ACC112 (cell line): ENCODE results near the gene MFSD11.

Source experiments
- H2AFZ ChIP-seq: fragments of 200-600 bp; sonication (generic); one replicate; pipeline ENCODE4 v1.6.0; 2017; ENCODE audit warnings: antibody characterized with exemption, low read length; ENCODE audit not compliant: unreplicated experiment
- H3K27ac ChIP-seq: fragments of 200-600 bp; sonication (generic); 2 replicates; pipeline ENCODE4 v1.5.1; 2014; ENCODE audit warnings: low read depth, mild to moderate bottlenecking, antibody characterized with exemption, low read length, moderate library complexity
- H3K27me3 ChIP-seq: fragments of 200-600 bp; sonication (generic); 2 replicates; pipeline ENCODE4 v1.6.1; 2014; ENCODE audit warnings: mild to moderate bottlenecking, antibody characterized with exemption, low read length, moderate library complexity, mixed read lengths; ENCODE audit not compliant: insufficient read depth
- H3K36me3 ChIP-seq: fragments of 200-600 bp; sonication (generic); 2 replicates; pipeline ENCODE4 v1.6.1; 2016; ENCODE audit warnings: mild to moderate bottlenecking, antibody characterized with exemption, low read length, moderate library complexity, mixed read lengths; ENCODE audit not compliant: insufficient read depth
- H3K4me1 ChIP-seq: fragments of 200-600 bp; sonication (generic); one replicate; pipeline ENCODE4 v1.6.1; 2016; ENCODE audit warnings: low read length, mixed read lengths; ENCODE audit not compliant: insufficient read depth, unreplicated experiment, control insufficient read depth
- H3K4me3 ChIP-seq: fragments of 200-600 bp; sonication (generic); 2 replicates; pipeline ENCODE4 v1.5.1; 2014; ENCODE audit warnings: mild to moderate bottlenecking, low read depth, low read length
- H3K79me2 ChIP-seq: fragments of 200-600 bp; sonication (generic); one replicate; pipeline ENCODE4 v1.6.0; 2016; ENCODE audit warnings: low read length; ENCODE audit not compliant: control insufficient read depth, unreplicated experiment, insufficient read depth

Gene MFSD11

DNA sequence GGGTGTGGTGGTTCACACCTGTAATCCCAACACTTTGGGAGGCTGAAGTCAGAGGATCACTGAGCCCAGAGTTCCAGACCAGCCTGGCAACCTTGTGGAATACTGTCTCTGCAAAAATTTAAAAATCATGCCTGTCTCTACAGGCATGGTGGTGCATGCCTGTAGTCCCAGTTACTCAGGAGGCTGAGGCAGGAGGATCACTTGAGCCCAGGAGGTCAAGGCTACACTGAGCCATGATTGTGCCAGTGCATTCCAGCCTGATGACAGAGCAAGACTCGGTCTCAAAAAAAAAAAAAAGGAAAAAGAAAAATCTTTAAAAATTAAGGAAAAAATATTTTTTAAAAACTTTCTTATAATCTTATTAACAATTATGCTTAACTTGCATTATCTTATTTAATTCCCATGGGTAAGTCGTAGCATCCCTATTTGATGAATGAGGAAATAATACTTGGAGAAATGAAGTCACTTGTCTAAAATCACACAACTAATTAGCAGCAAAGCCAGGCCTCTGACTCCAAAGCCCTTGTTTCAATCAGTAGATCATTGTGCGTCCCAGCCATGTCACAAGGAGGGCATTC lies 13.6 kb downstream of the MFSD11 start:
- H3K79me2 ChIP-seq, result no peaks in the 10 kb centered on the region

DNA sequence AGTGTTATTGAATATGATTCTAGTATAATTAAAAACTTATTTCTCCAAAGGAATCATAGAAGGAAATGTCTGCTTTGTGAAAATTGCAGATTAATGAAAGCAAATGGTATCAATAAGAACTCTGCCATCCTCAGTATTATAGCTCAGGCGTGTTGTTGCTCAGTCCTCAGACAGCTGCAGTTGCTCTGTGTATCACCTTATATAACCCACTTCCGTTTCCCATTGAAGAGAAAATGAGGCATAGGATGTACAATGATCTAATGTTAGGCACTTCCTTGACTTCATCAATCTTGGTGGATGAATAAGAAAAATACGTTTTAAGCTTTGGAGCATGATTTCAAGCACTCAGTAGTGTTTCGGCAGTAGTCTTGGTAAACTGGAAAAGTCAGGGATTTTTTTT lies 14.1 kb downstream of the MFSD11 start:
- Histone ChIP-seq H2AFZ (no peak overlapping the region), H3K27ac (no peak overlapping the region), H3K4me1 (no peaks in the 10 kb centered on the region), H3K79me2 (no peaks in the 10 kb centered on the region), H3K4me3 (no peak overlapping the region), H3K27me3 (no peaks in the 10 kb centered on the region), H3K36me3 (peaks cover 9% of the 10 kb centered on the region; the same call in 1 of the 2 replicates)

More for the DNA sequence above, 13.6 kb downstream of the MFSD11 start:
- no peak overlapping the region for H2AFZ ChIP-seq
- H3K36me3 ChIP-seq, result peaks cover 10% of the 10 kb centered on the region; the same call in 1 of the 2 replicates
- no peak overlapping the region for H3K4me3 ChIP-seq
- H3K27ac ChIP-seq, result no peak overlapping the region
- no peaks in the 10 kb centered on the region for H3K4me1 ChIP-seq
- H3K27me3 ChIP-seq, result no peaks in the 10 kb centered on the region

DNA sequence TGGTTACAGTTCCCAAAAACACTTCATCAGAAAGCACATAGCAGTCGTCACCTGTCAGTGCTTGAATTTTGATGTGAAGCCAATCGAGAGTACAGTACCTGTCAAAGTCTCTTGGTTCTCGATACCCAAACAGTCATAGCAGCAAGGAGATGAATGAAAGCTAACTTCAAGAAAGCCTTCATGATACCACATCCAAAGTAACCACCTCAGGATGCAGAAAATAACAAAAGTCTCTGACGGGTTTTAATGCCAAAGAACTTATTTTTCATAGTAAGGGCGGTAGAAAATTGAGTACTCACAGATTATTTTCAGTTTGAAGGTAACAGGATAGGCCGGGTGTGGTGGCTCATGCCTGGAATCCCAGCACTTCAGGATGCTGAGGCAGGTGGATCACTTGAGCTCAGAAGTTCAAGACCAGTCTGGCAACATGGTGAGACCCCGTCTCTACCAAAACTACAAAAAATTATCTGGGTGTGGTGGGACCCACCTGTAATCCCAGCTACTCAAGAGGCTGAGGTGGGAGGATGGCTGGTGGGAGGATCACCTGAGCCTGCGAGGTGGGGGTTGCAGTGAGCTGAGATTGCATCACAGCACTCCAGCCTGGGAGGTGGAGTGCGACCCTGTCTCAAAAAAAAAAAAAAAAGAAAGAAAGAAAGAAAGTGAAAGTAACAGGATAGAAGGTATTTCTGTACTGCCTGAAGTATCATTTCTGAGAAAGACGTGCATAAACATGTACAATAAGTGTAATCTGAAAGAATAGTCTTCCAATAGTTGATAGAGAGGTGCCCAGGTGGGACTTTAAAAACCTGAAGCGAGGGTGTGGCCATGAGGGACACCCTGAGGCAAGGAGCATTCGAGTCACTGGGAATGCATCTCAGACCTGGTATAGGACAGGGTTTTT lies 15.4 kb downstream of the MFSD11 start:
- no peak overlapping the region for H3K4me3 ChIP-seq
- no peaks in the 10 kb centered on the region for H3K79me2 ChIP-seq
- no peak overlapping the region for H3K27ac ChIP-seq
- peaks cover 15% of the 10 kb centered on the region for H3K36me3 ChIP-seq
- no peak overlapping the region for H2AFZ ChIP-seq
- H3K27me3 ChIP-seq, result no peaks in the 10 kb centered on the region
- no peaks in the 10 kb centered on the region for H3K4me1 ChIP-seq

DNA sequence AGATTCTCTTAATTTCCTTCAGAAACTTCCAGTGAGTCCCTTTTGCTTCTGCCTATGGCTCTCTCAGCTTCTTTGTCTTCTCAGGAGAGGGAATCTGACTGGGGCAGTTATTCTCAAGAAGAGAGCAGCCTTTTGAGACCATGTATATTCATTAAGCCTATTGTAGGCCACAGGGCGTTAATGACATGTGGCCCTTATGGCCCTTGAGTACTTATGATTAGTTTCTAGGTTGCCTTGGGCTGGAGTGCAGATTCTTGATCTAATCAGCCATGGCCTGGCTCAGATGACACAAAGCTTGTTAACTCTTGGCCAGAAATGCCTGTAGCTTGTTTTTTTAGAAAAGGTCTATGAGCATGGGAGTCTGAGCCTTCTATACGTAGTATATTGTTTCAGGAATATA lies 17.4 kb downstream of the MFSD11 start:
- Histone ChIP-seq H3K27ac (no peak overlapping the region), H3K4me1 (no peaks in the 10 kb centered on the region), H3K27me3 (no peaks in the 10 kb centered on the region), H3K36me3 (peaks cover 18% of the 10 kb centered on the region), H3K79me2 (no peaks in the 10 kb centered on the region), H2AFZ (no peak overlapping the region), H3K4me3 (no peak overlapping the region)

DNA sequence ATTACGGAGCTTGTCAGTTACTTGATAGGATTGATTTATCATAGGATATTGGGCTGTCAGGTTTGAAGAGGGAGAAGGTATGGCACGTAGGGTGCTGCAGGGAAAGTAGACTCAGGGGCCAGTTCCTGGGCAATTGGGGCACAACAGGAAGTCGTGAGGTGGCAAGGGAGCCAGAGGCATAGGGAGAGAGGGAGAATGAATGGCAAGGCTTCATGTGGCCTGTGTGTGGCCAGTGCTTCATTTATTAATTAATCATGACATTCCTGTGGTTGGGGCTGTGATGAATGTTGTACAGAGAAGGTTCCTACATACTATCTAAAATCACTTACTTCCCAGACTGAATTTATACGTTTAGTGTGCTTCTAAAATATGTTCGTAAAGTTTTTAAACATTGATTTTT lies 19.3 kb downstream of the MFSD11 start:
- H3K27me3 ChIP-seq, result no peaks in the 10 kb centered on the region
- no peak overlapping the region for H2AFZ ChIP-seq
- peaks cover 18% of the 10 kb centered on the region for H3K36me3 ChIP-seq
- no peaks in the 10 kb centered on the region for H3K4me1 ChIP-seq
- H3K27ac ChIP-seq, result no peak overlapping the region
- H3K79me2 ChIP-seq, result no peaks in the 10 kb centered on the region
- H3K4me3 ChIP-seq, result no peak overlapping the region

DNA sequence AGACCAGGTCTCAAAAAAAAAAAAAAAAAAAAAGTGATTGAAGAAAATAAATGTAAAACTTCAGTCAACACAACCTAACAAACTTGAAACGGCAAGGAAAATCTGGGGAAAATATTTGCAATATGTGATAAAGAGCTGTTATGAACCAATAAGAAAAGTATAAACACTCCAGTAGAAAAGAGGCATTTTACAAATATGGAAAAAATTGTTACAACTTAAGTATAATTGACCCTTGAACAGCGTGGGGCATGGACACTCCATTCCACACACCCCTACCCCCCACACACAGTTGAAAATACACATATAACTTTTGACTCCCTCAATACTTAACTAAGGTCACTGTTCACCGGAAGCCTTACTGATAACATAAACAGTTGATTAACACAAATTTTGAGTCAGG lies 20.7 kb downstream of the MFSD11 start:
- no peak overlapping the region for H2AFZ ChIP-seq
- H3K27ac ChIP-seq, result no peak overlapping the region
- H3K4me3 ChIP-seq, result no peak overlapping the region
- no peaks in the 10 kb centered on the region for H3K4me1 ChIP-seq
- H3K79me2 ChIP-seq, result no peaks in the 10 kb centered on the region
- peaks cover 18% of the 10 kb centered on the region for H3K36me3 ChIP-seq
- no peaks in the 10 kb centered on the region for H3K27me3 ChIP-seq

DNA sequence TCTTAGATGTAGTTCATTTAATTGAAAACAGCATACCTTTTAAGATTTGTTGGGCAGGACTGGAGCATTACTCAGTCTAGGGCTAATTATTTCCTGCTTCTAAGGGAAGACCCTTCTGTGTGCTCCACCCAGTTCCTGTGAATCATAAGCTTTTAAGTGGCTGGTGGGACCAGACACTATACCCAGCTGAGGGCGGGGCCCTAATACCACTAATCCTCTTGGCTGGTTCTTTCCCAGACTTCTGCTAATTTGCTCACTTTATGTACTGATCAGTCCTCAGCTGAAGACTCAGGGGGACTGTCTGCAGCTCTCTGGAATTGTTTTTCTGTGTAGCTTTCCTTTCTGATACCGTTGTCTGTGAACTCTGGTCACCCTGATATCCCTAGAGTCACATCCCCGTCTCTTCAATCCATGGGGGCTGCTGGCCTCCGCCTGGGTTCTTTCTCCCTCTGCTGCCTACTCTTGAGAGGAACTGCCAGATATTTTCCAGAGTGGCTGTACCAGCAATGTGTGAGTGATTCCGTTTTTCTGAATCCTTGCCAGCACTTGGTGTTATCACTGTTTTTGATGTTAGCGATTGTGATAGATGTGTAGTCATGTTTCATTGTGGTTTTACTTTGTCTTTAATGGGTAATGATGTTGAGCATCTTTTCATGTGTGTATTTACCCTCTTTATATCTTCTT lies 35.1 kb downstream of the MFSD11 start:
- H3K27ac ChIP-seq, result peak overlapping the region; percentile 74
- H3K27me3 ChIP-seq, result no peaks in the 10 kb centered on the region
- H3K4me1 ChIP-seq, result peaks cover 7% of the 10 kb centered on the region
- H3K79me2 ChIP-seq, result no peaks in the 10 kb centered on the region
- peak overlapping the region; percentile 65 for H2AFZ ChIP-seq
- H3K4me3 ChIP-seq, result peak overlapping the region; percentile 53
- H3K36me3 ChIP-seq, result peaks cover 24% of the 10 kb centered on the region

DNA sequence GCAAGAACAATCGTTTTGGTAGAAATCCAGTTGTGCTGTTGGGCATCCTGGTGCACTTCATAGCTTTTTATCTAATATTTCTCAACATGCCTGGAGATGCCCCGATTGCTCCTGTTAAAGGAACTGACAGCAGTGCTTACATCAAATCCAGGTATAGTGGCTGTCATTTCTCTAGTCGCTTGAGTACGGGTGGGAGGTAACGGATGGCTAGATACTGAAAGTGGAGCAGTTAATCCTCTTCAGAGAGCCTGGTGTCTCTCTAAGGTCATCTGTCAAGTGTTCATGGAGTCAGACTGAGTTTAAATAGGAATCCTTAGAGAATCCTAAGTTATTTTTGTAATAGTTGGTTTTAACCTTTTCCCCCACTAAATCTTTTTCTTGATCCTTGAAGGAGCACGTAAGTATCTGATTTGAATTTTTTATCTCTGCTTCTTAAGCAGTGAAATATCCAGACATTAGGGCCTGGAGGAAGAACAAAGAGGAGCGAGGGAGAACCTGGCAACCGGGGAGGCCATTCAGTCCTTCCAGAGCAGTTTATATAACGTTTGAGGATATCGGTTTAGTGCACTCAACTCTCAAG lies 37.2 kb downstream of the MFSD11 start:
- peaks cover 7% of the 10 kb centered on the region for H3K4me1 ChIP-seq
- H3K36me3 ChIP-seq, result peaks cover 24% of the 10 kb centered on the region
- H3K79me2 ChIP-seq, result no peaks in the 10 kb centered on the region
- no peak overlapping the region for H3K4me3 ChIP-seq
- H3K27ac ChIP-seq, result no peak overlapping the region
- no peak overlapping the region for H2AFZ ChIP-seq
- no peaks in the 10 kb centered on the region for H3K27me3 ChIP-seq

DNA sequence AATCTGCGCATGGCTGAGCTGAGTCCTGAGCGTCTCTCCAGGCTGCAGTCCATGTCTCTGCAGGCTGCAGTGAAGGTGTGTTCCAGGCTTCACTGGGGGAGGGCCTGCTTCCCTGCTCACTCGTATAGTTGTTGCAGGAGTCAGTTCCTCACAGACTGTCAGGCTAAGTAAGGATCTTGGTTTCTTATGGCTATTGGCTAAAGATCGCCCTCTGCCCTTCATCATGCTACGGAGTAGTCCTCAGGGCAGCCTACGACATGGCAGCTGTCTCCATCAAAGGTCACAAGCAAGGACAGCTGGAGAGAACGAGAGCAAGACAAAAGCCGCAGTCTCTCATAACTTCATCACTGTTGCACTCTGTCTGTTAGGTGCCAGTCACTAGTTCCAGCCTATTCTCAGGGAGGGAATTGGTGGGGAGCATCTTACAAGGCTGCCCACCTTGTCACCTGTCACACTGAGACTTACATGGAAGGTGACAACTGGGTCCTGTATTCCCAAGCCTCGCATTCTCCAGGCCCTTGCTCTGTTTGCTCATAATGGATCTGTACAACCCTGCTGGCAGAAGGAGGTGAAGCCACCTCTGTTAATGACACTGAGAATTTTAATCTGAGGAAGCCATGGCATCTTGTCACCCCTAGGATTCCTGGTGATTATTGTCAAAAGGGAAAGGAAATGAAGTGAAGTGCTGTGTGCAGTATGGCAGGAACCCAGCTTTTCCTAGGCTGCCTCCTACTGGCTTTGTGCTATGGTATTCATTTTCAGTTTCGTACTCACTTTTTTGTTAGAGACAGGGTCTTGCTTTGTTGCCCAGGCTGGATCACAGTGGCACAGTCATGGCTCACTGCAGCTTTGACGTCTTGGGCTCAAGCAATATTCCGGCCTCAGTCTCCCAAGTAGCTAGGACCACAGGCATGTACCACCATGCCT lies 43.4 kb downstream of the MFSD11 start:
- no peak overlapping the region for H3K27ac ChIP-seq
- H3K36me3 ChIP-seq, result peaks cover 9% of the 10 kb centered on the region
- H2AFZ ChIP-seq, result no peak overlapping the region
- no peaks in the 10 kb centered on the region for H3K27me3 ChIP-seq
- no peaks in the 10 kb centered on the region for H3K4me1 ChIP-seq
- H3K4me3 ChIP-seq, result no peak overlapping the region
- no peaks in the 10 kb centered on the region for H3K79me2 ChIP-seq

DNA sequence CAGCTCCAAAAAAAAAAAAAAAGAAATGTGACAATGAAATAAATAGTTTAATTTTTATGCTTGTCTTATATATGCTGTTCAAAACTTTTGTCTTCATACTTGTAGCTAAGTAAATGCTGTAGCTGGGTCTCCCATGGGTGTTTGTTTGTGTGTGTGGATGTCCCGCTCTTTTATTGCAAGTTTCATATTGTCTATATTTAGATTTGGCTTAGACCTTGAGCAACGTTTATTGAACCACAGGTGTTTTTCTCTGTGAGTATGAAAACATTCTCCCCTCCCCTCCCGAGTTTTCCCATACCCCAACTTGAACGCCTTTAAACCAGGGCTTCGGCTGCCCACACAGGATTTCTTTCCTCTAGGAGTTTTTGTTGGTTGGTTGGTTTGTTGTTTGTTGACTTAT lies 45.2 kb downstream of the MFSD11 start:
- H3K4me1 ChIP-seq, result peaks cover 6% of the 10 kb centered on the region
- H3K36me3 ChIP-seq, result peaks cover 5% of the 10 kb centered on the region; the same call in 1 of the 2 replicates
- no peak overlapping the region for H3K27ac ChIP-seq
- no peak overlapping the region for H3K4me3 ChIP-seq
- no peaks in the 10 kb centered on the region for H3K27me3 ChIP-seq
- H3K79me2 ChIP-seq, result no peaks in the 10 kb centered on the region
- H2AFZ ChIP-seq, result no peak overlapping the region
